ENCODE results near the gene JAM3. TPM values are rescaled to one million over a fixed set of nuclear protein-coding genes. Genes with fewer than 3 reads are reported as not detected.
A peak's percentile ranks its signal among the peaks of the same experiment; 100 is the strongest.

Gene JAM3
- total RNA-seq, 2 experiments from 2014 or later = 13.5 to 15.3 TPM

DNA sequence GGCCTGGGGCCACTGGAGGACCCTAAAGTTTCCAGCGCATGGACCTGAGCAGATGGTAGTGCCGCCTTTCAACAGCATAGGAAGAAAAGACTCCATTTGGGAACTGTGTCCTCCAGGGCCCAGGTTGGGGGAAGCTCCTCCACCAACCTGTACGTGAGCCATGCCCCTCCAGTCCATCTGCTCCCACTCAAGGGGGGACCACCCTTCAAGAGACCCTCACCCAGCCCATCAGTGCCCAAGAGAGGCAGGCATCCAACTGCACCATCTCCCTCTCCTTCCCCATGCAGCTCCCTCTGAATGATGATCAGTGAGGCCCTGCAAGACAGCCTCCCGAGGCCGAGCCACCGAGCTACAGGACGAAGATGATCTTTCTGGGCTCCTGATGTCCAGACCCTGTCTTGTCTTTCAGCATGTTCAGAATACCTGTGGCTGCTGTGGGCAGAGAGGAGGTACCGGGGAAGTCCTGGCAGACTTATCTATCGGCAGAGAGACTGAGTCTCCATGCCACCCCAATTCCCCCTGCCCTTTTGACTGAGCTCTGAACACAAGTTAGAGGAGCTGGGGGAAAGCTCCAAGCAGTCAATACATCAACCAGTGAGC lies 25.0 kb upstream of the JAM3 start:
- Histone ChIP-seq H3K36me3 (ENCODE audit: insufficient read depth, low read length) (no peaks in the 10 kb centered on the region), H3K4me1 (ENCODE audit: insufficient read depth, low read length) (no peaks in the 10 kb centered on the region), H3K27ac (ENCODE audit: low read depth in 1 of 2, low read length in 2 of 2) (no peak overlapping the region), H3K4me3 (ENCODE audit: low read length) (no peak overlapping the region), H3K9me3 (ENCODE audit: control insufficient read depth in 1 of 2, insufficient read depth in 1 of 2, low read length in 2 of 2) (no peaks in the 10 kb centered on the region), H3K27me3 (ENCODE audit: control insufficient read depth in 1 of 2, insufficient read depth in 2 of 2, low read length in 2 of 2) (no peaks in the 10 kb centered on the region)
- H3K4me3 Mint-ChIP-seq = no peak overlapping the region
- POLR2A ChIA-PET = no interaction called here
- H3K4me1 Mint-ChIP-seq (ENCODE audit: low read depth) = no peaks in the 10 kb centered on the region
- peaks cover 7% of the 10 kb centered on the region for H3K27me3 Mint-ChIP-seq
- ATAC-seq (ENCODE audit: poor library complexity) (no peak), DNase-seq (no peak)
- CTCF ChIA-PET = interaction anchor here (1.3 kb wide), 1 partner anchor 116 kb away, joined by 4 read pairs; no protein-coding TSS in a partner anchor
- intact Hi-C loops (cut with DNase I, micrococcal nuclease) = loop anchor here in 1 of 2 experiments (2.0 kb wide), 1 partner anchor 75 kb away; no protein-coding TSS in a partner anchor
- TF ChIP-seq, protein P1, sequence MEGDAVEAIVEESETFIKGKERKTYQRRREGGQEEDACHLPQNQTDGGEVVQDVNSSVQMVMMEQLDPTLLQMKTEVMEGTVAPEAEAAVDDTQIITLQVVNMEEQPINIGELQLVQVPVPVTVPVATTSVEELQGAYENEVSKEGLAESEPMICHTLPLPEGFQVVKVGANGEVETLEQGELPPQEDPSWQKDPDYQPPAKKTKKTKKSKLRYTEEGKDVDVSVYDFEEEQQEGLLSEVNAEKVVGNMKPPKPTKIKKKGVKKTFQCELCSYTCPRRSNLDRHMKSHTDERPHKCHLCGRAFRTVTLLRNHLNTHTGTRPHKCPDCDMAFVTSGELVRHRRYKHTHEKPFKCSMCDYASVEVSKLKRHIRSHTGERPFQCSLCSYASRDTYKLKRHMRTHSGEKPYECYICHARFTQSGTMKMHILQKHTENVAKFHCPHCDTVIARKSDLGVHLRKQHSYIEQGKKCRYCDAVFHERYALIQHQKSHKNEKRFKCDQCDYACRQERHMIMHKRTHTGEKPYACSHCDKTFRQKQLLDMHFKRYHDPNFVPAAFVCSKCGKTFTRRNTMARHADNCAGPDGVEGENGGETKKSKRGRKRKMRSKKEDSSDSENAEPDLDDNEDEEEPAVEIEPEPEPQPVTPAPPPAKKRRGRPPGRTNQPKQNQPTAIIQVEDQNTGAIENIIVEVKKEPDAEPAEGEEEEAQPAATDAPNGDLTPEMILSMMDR (IDR thresholded peaks at IDR 0.05) = no peak
- no peaks in the 10 kb centered on the region for H3K36me3 Mint-ChIP-seq (ENCODE audit: low read depth)
- H3K27ac Mint-ChIP-seq = no peak overlapping the region
- no peaks in the 10 kb centered on the region for H3K9me3 Mint-ChIP-seq

DNA sequence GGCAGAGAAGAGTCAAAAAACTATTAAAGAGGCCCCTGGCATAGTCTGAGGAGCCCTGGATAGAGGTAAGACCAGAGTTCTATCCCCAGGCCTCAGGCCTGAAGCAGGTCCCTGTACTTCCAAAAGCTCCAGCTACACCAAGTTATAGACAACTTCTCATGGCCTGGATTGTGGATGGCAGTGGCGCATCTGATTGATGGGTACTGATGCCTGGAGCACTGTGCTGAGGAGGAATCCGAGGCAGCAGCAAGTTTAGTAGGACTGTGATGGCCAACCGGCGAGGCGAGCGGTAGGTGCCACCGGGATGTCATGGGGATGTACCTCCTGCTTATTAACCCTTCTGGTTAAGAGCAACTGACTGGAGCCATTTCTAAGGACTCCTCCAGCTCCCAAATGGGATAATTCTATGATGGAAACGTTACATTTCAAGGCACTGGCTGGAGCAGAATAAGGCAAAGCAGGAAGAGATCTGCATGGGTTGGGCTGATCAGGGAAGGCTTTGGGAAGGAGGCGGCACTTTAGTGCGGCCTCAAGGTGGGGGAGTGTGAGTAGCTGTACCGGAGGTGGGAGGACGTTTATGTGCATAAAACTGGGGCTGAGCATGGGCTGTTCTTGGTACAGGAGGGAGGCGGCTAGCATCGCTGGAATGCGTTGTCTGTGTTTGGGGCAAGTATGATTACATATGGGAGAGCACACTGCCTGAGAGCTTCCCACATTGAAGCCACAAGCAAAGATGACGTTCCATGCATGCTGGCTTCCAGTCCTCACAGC lies 24.2 kb upstream of the JAM3 start:
- Histone ChIP-seq H3K4me1 (ENCODE audit: insufficient read depth, low read length) (no peaks in the 10 kb centered on the region), H3K27ac (ENCODE audit: low read depth in 1 of 2, low read length in 2 of 2) (no peak overlapping the region), H3K27me3 (ENCODE audit: control insufficient read depth in 1 of 2, insufficient read depth in 2 of 2, low read length in 2 of 2) (peaks cover 0 to 4% of the 10 kb centered on the region in 2 experiments), H3K9me3 (ENCODE audit: control insufficient read depth in 1 of 2, insufficient read depth in 1 of 2, low read length in 2 of 2) (no peaks in the 10 kb centered on the region), H3K36me3 (ENCODE audit: insufficient read depth, low read length) (no peaks in the 10 kb centered on the region), H3K4me3 (ENCODE audit: low read length) (no peak overlapping the region)
- H3K4me1 Mint-ChIP-seq (ENCODE audit: low read depth) = no peaks in the 10 kb centered on the region
- H3K4me3 Mint-ChIP-seq = no peak overlapping the region
- ChIA-PET CTCF (interaction anchor here (1.3 kb wide), 1 partner anchor 117 kb away, joined by 4 read pairs; no protein-coding TSS in a partner anchor), POLR2A (no interaction called here)
- H3K27ac Mint-ChIP-seq = no peak overlapping the region
- peaks cover 14% of the 10 kb centered on the region for H3K27me3 Mint-ChIP-seq
- intact Hi-C loops (cut with DNase I, micrococcal nuclease) = loop anchor here in 1 of 2 experiments (2.0 kb wide), 1 partner anchor 76 kb away; no protein-coding TSS in a partner anchor
- TF ChIP-seq, protein P1 (IDR thresholded peaks at IDR 0.05) = no peak
- no peaks in the 10 kb centered on the region for H3K36me3 Mint-ChIP-seq (ENCODE audit: low read depth)
- ATAC-seq (ENCODE audit: poor library complexity) (no peak), DNase-seq (no peak)
- no peaks in the 10 kb centered on the region for H3K9me3 Mint-ChIP-seq

DNA sequence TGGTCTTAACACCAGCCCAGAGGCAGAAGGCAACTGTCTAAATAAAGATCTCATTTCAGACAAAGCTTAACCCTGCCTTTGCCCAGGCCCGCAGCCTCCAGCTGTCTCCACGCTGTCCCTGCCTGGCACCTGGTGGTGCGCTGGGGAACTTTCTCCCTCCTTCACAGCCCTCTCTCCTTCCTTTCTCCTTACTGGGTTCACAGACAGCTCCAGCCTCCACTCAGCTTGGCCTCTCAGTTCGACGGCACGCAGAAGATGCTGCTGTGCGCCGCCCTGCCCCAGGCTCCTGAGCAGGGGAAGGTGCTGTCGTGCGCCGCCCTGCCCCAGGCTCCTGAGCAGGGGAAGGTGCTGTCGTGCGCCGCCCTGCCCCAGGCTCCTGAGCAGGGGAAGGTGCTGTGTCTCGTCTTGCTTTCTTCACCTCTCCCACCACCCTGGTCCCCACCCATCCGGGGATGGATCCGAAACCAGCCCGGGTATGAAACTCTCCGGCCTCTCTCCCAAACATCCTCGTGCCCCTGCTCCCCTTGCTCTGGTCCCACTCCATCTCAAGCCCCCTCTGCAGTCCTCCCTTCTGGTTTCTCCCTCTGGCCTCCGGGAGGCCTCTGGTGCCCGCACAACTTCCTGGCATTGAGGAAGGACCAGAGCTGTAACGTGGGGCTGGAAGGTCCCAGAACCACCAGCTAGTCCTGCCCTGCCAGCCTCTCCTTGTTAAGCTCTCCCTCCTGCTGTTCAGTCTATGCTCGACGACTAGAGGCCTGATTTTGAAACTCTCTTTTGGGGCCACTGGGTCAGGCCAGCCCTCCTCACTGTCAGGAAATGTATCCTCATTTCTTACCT lies 22.9 kb upstream of the JAM3 start:
- POLR2A ChIA-PET = interaction anchor here (0.6 kb wide), 1 partner anchor 99 kb away, joined by 3 read pairs; no protein-coding TSS in a partner anchor
- TF ChIP-seq, protein P1 (IDR thresholded peaks at IDR 0.05) = no peak
- H3K9me3 Mint-ChIP-seq = no peaks in the 10 kb centered on the region
- peak; percentile 60 for ATAC-seq (ENCODE audit: poor library complexity)
- DNase-seq = peak in 6 of 14 experiments; percentile 20 to 49 (median 40)
- peaks cover 23% of the 10 kb centered on the region for H3K27me3 Mint-ChIP-seq
- Histone ChIP-seq H3K36me3 (ENCODE audit: insufficient read depth, low read length) (no peaks in the 10 kb centered on the region), H3K4me1 (ENCODE audit: insufficient read depth, low read length) (peaks cover 8% of the 10 kb centered on the region), H3K4me3 (ENCODE audit: low read length) (no peak overlapping the region), H3K27ac (ENCODE audit: low read depth in 1 of 2, low read length in 2 of 2) (no peak overlapping the region), H3K27me3 (ENCODE audit: control insufficient read depth in 1 of 2, insufficient read depth in 2 of 2, low read length in 2 of 2) (peaks cover 0 to 6% of the 10 kb centered on the region in 2 experiments), H3K9me3 (ENCODE audit: control insufficient read depth in 1 of 2, insufficient read depth in 1 of 2, low read length in 2 of 2) (no peaks in the 10 kb centered on the region)
- H3K4me3 Mint-ChIP-seq = no peak overlapping the region
- CTCF ChIA-PET = interaction anchor here (0.6 to 1.1 kb wide), 2 partner anchors 41 to 118 kb away, joined by 3 to 7 read pairs; no protein-coding TSS in a partner anchor
- H3K36me3 Mint-ChIP-seq (ENCODE audit: low read depth) = no peaks in the 10 kb centered on the region
- peaks cover 5% of the 10 kb centered on the region for H3K4me1 Mint-ChIP-seq (ENCODE audit: low read depth)
- H3K27ac Mint-ChIP-seq = no peak overlapping the region
- intact Hi-C loops (cut with DNase I, micrococcal nuclease) = loop anchor here in 1 of 2 experiments (2.0 kb wide), 1 partner anchor 77 kb away; no protein-coding TSS in a partner anchor
